ENCODE data around the gene RASGRF2. TPM values are rescaled to one million over a fixed set of nuclear protein-coding genes. Genes with fewer than 3 reads are reported as not detected.

The RASGRF2 gene
- total and polyA plus RNA-seq, 7 experiments from 2014 or later = 9.8 to 55.2 (median 30.9) TPM

GRCh38 chr5:81241001-81241400 lies 280.8 kb downstream of the RASGRF2 start:
- Mint-ChIP-seq H3K4me1 (peaks cover 0 to 6% (median 2%) of the 10 kb centered on the region in 7 donors), H3K27me3 (no peaks in the 10 kb centered on the region), H3K36me3 (peaks cover 0 to 6% (median 4%) of the 10 kb centered on the region in 5 donors), H3K27ac (no peak overlapping the region), H3K9me3 (peaks cover 0 to 3% (median 0%) of the 10 kb centered on the region in 11 donors), H3K4me3 (no peak overlapping the region)
- intact Hi-C loops (cut with micrococcal nuclease) = loop anchor here in 1 of 2 donors (10.0 kb wide), 1 partner anchor 54 kb away; no protein-coding TSS in a partner anchor
- POLR2A ChIA-PET = no interaction called here
- Histone ChIP-seq H3K4me3 (ENCODE audit: low read length) (no peak overlapping the region), H3K4me1 (ENCODE audit: control insufficient read depth in 2 of 2, insufficient read depth in 2 of 2, low read length in 2 of 2) (no peaks in the 10 kb centered on the region), H3K9me3 (ENCODE audit: control insufficient read depth in 2 of 3, low read length in 3 of 3) (no peaks in the 10 kb centered on the region), H3K27ac (ENCODE audit: low read depth, low read length) (no peak overlapping the region), H3K36me3 (ENCODE audit: control insufficient read depth in 2 of 3, insufficient read depth in 3 of 3, low read length in 3 of 3) (no peaks in the 10 kb centered on the region), H3K27me3 (ENCODE audit: control insufficient read depth in 2 of 2, insufficient read depth in 2 of 2, low read length in 2 of 2) (no peaks in the 10 kb centered on the region)
- no peak for DNase-seq
- CTCF ChIA-PET = no interaction called here
- ATAC-seq = no peak

GRCh38 chr5:81241961-81242648 lies 281.9 kb downstream of the RASGRF2 start:
- no peak for ATAC-seq
- intact Hi-C loops (cut with micrococcal nuclease) = loop anchor here in 1 of 2 donors (10.0 kb wide), 1 partner anchor 53 kb away; no protein-coding TSS in a partner anchor
- CTCF ChIA-PET = interaction anchor here (0.8 kb wide), 1 partner anchor 54 kb away, joined by 3 read pairs; no protein-coding TSS in a partner anchor

GRCh38 chr5:81242906-81243436 lies 282.8 kb downstream of the RASGRF2 start:
- no peak overlapping the region for H3K4me3 Mint-ChIP-seq
- no peaks in the 10 kb centered on the region for H3K36me3 ChIP-seq (ENCODE audit: control insufficient read depth in 2 of 3, insufficient read depth in 3 of 3, low read length in 3 of 3)
- intact Hi-C loops (cut with micrococcal nuclease) = loop anchor here in 1 of 2 donors (10.0 kb wide), 1 partner anchor 52 kb away; no protein-coding TSS in a partner anchor
- H3K4me1 ChIP-seq (ENCODE audit: control insufficient read depth in 2 of 2, insufficient read depth in 2 of 2, low read length in 2 of 2) = no peaks in the 10 kb centered on the region
- peak overlapping the region in 1 of 9 donors; percentile 64 for H3K27ac Mint-ChIP-seq
- H3K4me3 ChIP-seq (ENCODE audit: low read length) = no peak overlapping the region
- H3K9me3 Mint-ChIP-seq = peaks cover 0 to 3% (median 0%) of the 10 kb centered on the region in 11 donors
- CTCF ChIA-PET = no interaction called here
- no peak for DNase-seq
- POLR2A ChIA-PET = interaction anchor here (1.0 kb wide), 1 partner anchor 10 kb away, joined by 3 read pairs; no protein-coding TSS in a partner anchor
- peaks cover 0 to 9% (median 3%) of the 10 kb centered on the region in 5 donors for H3K36me3 Mint-ChIP-seq
- no peak overlapping the region for H3K27ac ChIP-seq (ENCODE audit: low read depth, low read length)
- no peaks in the 10 kb centered on the region for H3K9me3 ChIP-seq (ENCODE audit: control insufficient read depth in 2 of 3, low read length in 3 of 3)
- H3K27me3 ChIP-seq (ENCODE audit: control insufficient read depth in 2 of 2, insufficient read depth in 2 of 2, low read length in 2 of 2) = no peaks in the 10 kb centered on the region
- ATAC-seq = no peak
- H3K27me3 Mint-ChIP-seq = no peaks in the 10 kb centered on the region
- peaks cover 0 to 11% (median 0%) of the 10 kb centered on the region in 7 donors for H3K4me1 Mint-ChIP-seq

More at GRCh38 chr5:81241961-81242648, 281.9 kb downstream of the RASGRF2 start:
- no peak overlapping the region for H3K4me3 Mint-ChIP-seq
- H3K4me1 ChIP-seq (ENCODE audit: control insufficient read depth in 2 of 2, insufficient read depth in 2 of 2, low read length in 2 of 2) = no peaks in the 10 kb centered on the region
- H3K27me3 ChIP-seq (ENCODE audit: control insufficient read depth in 2 of 2, insufficient read depth in 2 of 2, low read length in 2 of 2) = no peaks in the 10 kb centered on the region
- POLR2A ChIA-PET = no interaction called here
- no peak overlapping the region for H3K27ac ChIP-seq (ENCODE audit: low read depth, low read length)
- no peak for DNase-seq
- H3K36me3 ChIP-seq (ENCODE audit: control insufficient read depth in 2 of 3, insufficient read depth in 3 of 3, low read length in 3 of 3) = no peaks in the 10 kb centered on the region
- peaks cover 0 to 3% (median 0%) of the 10 kb centered on the region in 11 donors for H3K9me3 Mint-ChIP-seq
- no peak overlapping the region for H3K4me3 ChIP-seq (ENCODE audit: low read length)
- H3K9me3 ChIP-seq (ENCODE audit: control insufficient read depth in 2 of 3, low read length in 3 of 3) = no peaks in the 10 kb centered on the region
- H3K4me1 Mint-ChIP-seq = peaks cover 0 to 11% (median 0%) of the 10 kb centered on the region in 7 donors
- no peak overlapping the region for H3K27ac Mint-ChIP-seq
- no peaks in the 10 kb centered on the region for H3K27me3 Mint-ChIP-seq
- H3K36me3 Mint-ChIP-seq = peaks cover 0 to 8% (median 3%) of the 10 kb centered on the region in 5 donors

GRCh38 chr5:81244451-81244850 lies 284.3 kb downstream of the RASGRF2 start:
- intact Hi-C loops (cut with micrococcal nuclease) = loop anchor here in 1 of 2 donors (10.0 kb wide), 1 partner anchor 50 kb away; no protein-coding TSS in a partner anchor
- Mint-ChIP-seq H3K9me3 (no peaks in the 10 kb centered on the region), H3K27ac (no peak overlapping the region)

GRCh38 chr5:81245871-81246235 lies 285.7 kb downstream of the RASGRF2 start:
- POLR2A ChIA-PET = no interaction called here

More at GRCh38 chr5:81244451-81244850, 284.3 kb downstream of the RASGRF2 start:
- Histone ChIP-seq H3K4me1 (ENCODE audit: control insufficient read depth in 2 of 2, insufficient read depth in 2 of 2, low read length in 2 of 2) (no peaks in the 10 kb centered on the region), H3K27me3 (ENCODE audit: control insufficient read depth in 2 of 2, insufficient read depth in 2 of 2, low read length in 2 of 2) (no peaks in the 10 kb centered on the region), H3K36me3 (ENCODE audit: control insufficient read depth in 2 of 3, insufficient read depth in 3 of 3, low read length in 3 of 3) (no peaks in the 10 kb centered on the region), H3K4me3 (ENCODE audit: low read length) (no peak overlapping the region), H3K27ac (ENCODE audit: low read depth, low read length) (no peak overlapping the region), H3K9me3 (ENCODE audit: control insufficient read depth in 2 of 3, low read length in 3 of 3) (no peaks in the 10 kb centered on the region)
- no peak overlapping the region for H3K4me3 Mint-ChIP-seq
- ChIA-PET POLR2A (no interaction called here), CTCF (no interaction called here)
- no peaks in the 10 kb centered on the region for H3K27me3 Mint-ChIP-seq
- no peak for DNase-seq
- no peak for ATAC-seq
- H3K4me1 Mint-ChIP-seq = peaks cover 0 to 6% (median 0%) of the 10 kb centered on the region in 7 donors
- peaks cover 0 to 9% (median 0%) of the 10 kb centered on the region in 5 donors for H3K36me3 Mint-ChIP-seq

DNA sequence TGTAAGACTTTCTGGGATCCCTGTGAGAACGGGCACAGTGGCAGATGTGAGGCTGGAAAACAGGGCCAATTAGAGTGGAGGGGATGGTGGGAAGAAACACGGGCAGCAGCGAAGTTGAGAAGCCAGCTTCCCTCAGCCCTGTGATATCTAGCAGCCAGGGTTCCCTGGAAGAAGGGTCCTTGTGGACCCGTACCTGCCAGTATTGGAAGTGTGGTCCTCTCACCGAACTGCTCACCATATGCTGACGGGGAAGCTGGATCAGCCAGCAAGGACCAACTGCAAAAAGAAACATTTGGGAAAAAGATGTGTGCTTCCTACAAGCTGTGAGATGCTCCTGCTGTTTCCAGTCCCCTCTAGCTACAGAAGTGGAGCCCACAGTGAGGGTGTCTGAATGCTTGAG lies 286.5 kb downstream of the RASGRF2 start:
- Histone ChIP-seq H3K36me3 (ENCODE audit: control insufficient read depth in 2 of 3, insufficient read depth in 3 of 3, low read length in 3 of 3) (no peaks in the 10 kb centered on the region), H3K4me3 (ENCODE audit: low read length) (no peak overlapping the region), H3K27me3 (ENCODE audit: control insufficient read depth in 2 of 2, insufficient read depth in 2 of 2, low read length in 2 of 2) (no peaks in the 10 kb centered on the region), H3K9me3 (ENCODE audit: control insufficient read depth in 2 of 3, low read length in 3 of 3) (no peaks in the 10 kb centered on the region), H3K27ac (ENCODE audit: low read depth, low read length) (no peak overlapping the region), H3K4me1 (ENCODE audit: control insufficient read depth in 2 of 2, insufficient read depth in 2 of 2, low read length in 2 of 2) (no peaks in the 10 kb centered on the region)
- Mint-ChIP-seq H3K27me3 (no peaks in the 10 kb centered on the region), H3K4me1 (peaks cover 0 to 6% (median 0%) of the 10 kb centered on the region in 7 donors), H3K27ac (no peak overlapping the region), H3K4me3 (no peak overlapping the region), H3K9me3 (peaks cover 0 to 1% (median 0%) of the 10 kb centered on the region in 11 donors), H3K36me3 (peaks cover 0 to 27% (median 7%) of the 10 kb centered on the region in 5 donors)
- ATAC-seq = no peak
- no peak for DNase-seq
- intact Hi-C loops (cut with micrococcal nuclease) = loop anchor here in 1 of 2 donors (10.0 kb wide), 1 partner anchor 48 kb away; no protein-coding TSS in a partner anchor
- ChIA-PET POLR2A (no interaction called here), CTCF (no interaction called here)

More at GRCh38 chr5:81245871-81246235, 285.7 kb downstream of the RASGRF2 start:
- intact Hi-C loops (cut with micrococcal nuclease) = loop anchor here in 1 of 2 donors (10.0 kb wide), 1 partner anchor 49 kb away; no protein-coding TSS in a partner anchor
- Mint-ChIP-seq H3K4me1 (peaks cover 0 to 6% (median 0%) of the 10 kb centered on the region in 7 donors), H3K27ac (no peak overlapping the region), H3K36me3 (peaks cover 0 to 21% (median 5%) of the 10 kb centered on the region in 5 donors), H3K4me3 (no peak overlapping the region), H3K9me3 (peaks cover 0 to 1% (median 0%) of the 10 kb centered on the region in 11 donors), H3K27me3 (no peaks in the 10 kb centered on the region)
- Histone ChIP-seq H3K9me3 (ENCODE audit: control insufficient read depth in 2 of 3, low read length in 3 of 3) (no peaks in the 10 kb centered on the region), H3K27me3 (ENCODE audit: control insufficient read depth in 2 of 2, insufficient read depth in 2 of 2, low read length in 2 of 2) (no peaks in the 10 kb centered on the region), H3K27ac (ENCODE audit: low read depth, low read length) (no peak overlapping the region), H3K36me3 (ENCODE audit: control insufficient read depth in 2 of 3, insufficient read depth in 3 of 3, low read length in 3 of 3) (no peaks in the 10 kb centered on the region), H3K4me3 (ENCODE audit: low read length) (no peak overlapping the region), H3K4me1 (ENCODE audit: control insufficient read depth in 2 of 2, insufficient read depth in 2 of 2, low read length in 2 of 2) (no peaks in the 10 kb centered on the region)
- CTCF ChIA-PET = no interaction called here
- no peak for ATAC-seq
- DNase-seq = no peak

All from naive thymus-derived CD4-positive, alpha-beta T cell (primary cell).